ENCODE results near the gene MVB12B. TPM values are rescaled to one million over a fixed set of nuclear protein-coding genes. Genes with fewer than 3 reads are reported as not detected.

Gene MVB12B
- polyA plus RNA-seq, 1 donor from 2014 or later: 39.5 TPM

GRCh38 chr9:126410229-126410628, 83.6 kb downstream of the MVB12B start:
- Histone ChIP-seq H3K4me2 (ENCODE audit: low read length) (no peak overlapping the region), H3K27me3 (ENCODE audit: insufficient read depth, low read depth, low read length) (no peaks in the 10 kb centered on the region), H4K20me1 (ENCODE audit: insufficient read depth) (no peaks in the 10 kb centered on the region), H3K9me3 (ENCODE audit: low read length) (no peaks in the 10 kb centered on the region), H3K4me3 (ENCODE audit: low read length) (no peak overlapping the region), H3K9ac (ENCODE audit: low read length) (no peak overlapping the region), H3F3A (ENCODE audit: insufficient read depth, low read length, poor library complexity, severe bottlenecking) (no peaks in the 10 kb centered on the region), H3K9me2 (ENCODE audit: insufficient read depth, low read length) (no peaks in the 10 kb centered on the region), H3K79me2 (replicated peaks; ENCODE audit: insufficient read depth, low read length) (no peaks in the 10 kb centered on the region), H3K27ac (ENCODE audit: low read length) (no peak overlapping the region), H3K36me3 (ENCODE audit: insufficient read depth, low read length) (peaks cover 6% of the 10 kb centered on the region), H2AFZ (ENCODE audit: low read depth, low read length) (no peak overlapping the region)
- TF ChIP-seq POLR2AphosphoS5 (IDR thresholded peaks at IDR 0.05) (no peak), RAD21 (conservative IDR thresholded peaks at IDR 0.05) (no peak), REST (IDR thresholded peaks at IDR 0.05; ENCODE audit: borderline replicate concordance) (no peak), EZH2 (IDR thresholded peaks at IDR 0.05; ENCODE audit: borderline replicate concordance, insufficient read depth, low read length, poor library complexity, severe bottlenecking) (no peak), SMC3 (conservative IDR thresholded peaks at IDR 0.05; ENCODE audit: poor library complexity) (no peak), TAF1 (IDR thresholded peaks at IDR 0.05; ENCODE audit: low read depth) (no peak), EP300 (conservative IDR thresholded peaks at IDR 0.05; ENCODE audit: poor library complexity, severe bottlenecking) (no peak)

GRCh38 chr9:126411225-126411947, 84.8 kb downstream of the MVB12B start:
- H3F3A ChIP-seq (ENCODE audit: insufficient read depth, low read length, poor library complexity, severe bottlenecking): no peaks in the 10 kb centered on the region
- H3K4me2 ChIP-seq (ENCODE audit: low read length): no peak overlapping the region
- no peak overlapping the region for H3K4me3 ChIP-seq (ENCODE audit: low read length)
- H4K20me1 ChIP-seq (ENCODE audit: insufficient read depth): no peaks in the 10 kb centered on the region
- peaks cover 6% of the 10 kb centered on the region for H3K36me3 ChIP-seq (ENCODE audit: insufficient read depth, low read length)
- no peak overlapping the region for H2AFZ ChIP-seq (ENCODE audit: low read depth, low read length)
- TF ChIP-seq CTCF (IDR thresholded peaks at IDR 0.05; ENCODE audit: poor library complexity, severe bottlenecking) (no peak), EZH2 (IDR thresholded peaks at IDR 0.05; ENCODE audit: borderline replicate concordance, insufficient read depth, low read length, poor library complexity, severe bottlenecking) (no peak), RAD21 (conservative IDR thresholded peaks at IDR 0.05) (no peak), REST (IDR thresholded peaks at IDR 0.05; ENCODE audit: borderline replicate concordance) (no peak), POLR2AphosphoS5 (IDR thresholded peaks at IDR 0.05) (no peak), EP300 (conservative IDR thresholded peaks at IDR 0.05; ENCODE audit: poor library complexity, severe bottlenecking) (no peak), MXI1 (conservative IDR thresholded peaks at IDR 0.05; ENCODE audit: poor library complexity, severe bottlenecking) (no peak), TAF1 (IDR thresholded peaks at IDR 0.05; ENCODE audit: low read depth) (no peak), SMC3 (conservative IDR thresholded peaks at IDR 0.05; ENCODE audit: poor library complexity) (no peak)
- H3K27ac ChIP-seq (ENCODE audit: low read length): no peak overlapping the region
- H3K9ac ChIP-seq (ENCODE audit: low read length): no peak overlapping the region
- no peaks in the 10 kb centered on the region for H3K9me2 ChIP-seq (ENCODE audit: insufficient read depth, low read length)
- no peaks in the 10 kb centered on the region for H3K9me3 ChIP-seq (ENCODE audit: low read length)
- H3K27me3 ChIP-seq (ENCODE audit: insufficient read depth, low read depth, low read length): no peaks in the 10 kb centered on the region
- no peaks in the 10 kb centered on the region for H3K79me2 ChIP-seq (replicated peaks; ENCODE audit: insufficient read depth, low read length)
